HG02970 (cell line): ENCODE measurements around the gene CNTN6.

Experiments
- ATAC-seq: cut with Tn5 transposase; IDR thresholded peaks from one replicate; pipeline ENCODE4 v1.9.1; 2021; ENCODE audit warnings: mild to moderate bottlenecking, moderate library complexity, moderate number of reproducible peaks; ENCODE audit not compliant: unreplicated experiment, low FRiP score

CNTN6 gene

DNA sequence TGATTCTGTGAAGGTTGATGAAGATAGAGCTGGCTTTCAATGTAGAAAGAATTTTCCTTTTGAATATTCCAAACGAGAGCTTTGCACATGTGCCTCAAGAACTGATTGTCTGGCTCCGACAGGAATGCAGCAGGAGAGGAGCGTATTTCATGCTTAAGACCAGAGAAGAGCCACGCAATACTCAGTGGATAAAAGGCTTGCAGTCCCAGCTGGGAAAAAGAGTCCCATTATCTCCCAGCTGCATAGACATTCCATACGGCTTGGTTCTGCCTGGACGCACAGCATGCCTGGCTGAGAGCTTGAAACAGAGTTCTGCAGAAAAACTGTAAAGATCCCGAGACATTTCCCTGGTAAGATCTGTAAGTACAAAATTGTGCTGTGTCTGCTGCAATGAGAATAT is at the start of gene CNTN6:
CNTN6 (plus strand) TSS at position 254 of the 400 bp plus-strand sequence. CDS start 54,985 bp downstream, outside the sequence.
- no peak for ATAC-seq

DNA sequence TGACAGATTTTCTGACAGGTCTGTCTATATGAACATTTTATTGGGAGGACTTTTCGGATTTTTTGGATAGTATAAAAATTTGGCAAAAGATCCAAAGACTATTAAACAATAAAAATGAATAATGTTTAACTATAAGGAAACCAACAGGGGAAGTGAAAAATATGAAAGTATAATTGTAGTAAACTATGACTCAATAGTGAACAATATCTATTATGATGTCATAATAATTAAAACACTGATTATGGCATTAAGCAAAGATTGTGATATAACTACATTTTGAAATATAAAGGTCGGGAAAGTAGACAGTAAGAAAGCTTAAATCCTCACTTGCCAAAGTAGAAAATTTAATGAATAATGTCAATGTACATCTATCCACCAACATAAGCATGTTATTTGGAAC is 44.3 kb upstream of the CNTN6 start:
- no peak for ATAC-seq

DNA sequence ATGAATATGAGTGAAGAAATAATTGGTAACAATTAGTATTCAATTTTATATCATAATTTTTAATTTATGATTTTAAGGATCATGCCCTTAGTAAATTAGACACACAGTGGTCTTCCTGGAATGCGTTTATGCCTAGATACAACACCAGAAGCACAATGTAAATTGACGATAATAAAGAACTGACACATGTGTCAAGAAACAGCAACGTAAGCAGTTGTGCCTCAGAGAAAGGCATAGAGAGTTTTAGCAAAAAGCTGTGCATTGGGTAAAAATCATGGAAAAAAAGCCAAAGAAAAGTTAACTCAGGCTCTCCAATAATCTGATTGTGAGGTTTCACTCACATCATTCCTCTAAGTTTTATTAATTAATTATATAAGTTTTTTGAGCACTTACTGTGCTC is 37.0 kb upstream of the CNTN6 start:
- ATAC-seq: no peak

DNA sequence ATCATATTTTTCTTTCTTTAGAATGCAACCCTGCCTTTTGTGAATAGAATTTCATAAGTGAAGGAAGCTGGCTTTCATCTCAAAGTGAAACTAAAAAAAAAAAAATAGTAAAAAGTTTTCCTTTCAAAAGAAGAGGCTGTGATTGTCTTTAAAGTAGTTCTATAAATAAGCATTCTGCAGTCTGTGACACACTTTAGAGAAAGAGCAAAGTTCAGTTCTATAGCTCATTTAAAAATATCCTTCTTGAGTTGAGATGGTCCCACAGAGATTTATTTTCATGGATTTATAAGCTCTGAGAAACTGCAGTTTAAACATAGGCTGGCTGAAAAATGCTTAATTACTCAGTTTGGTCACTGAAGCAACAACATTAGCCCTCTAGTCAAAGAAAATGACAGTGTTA is 36.1 kb upstream of the CNTN6 start:
- no peak for ATAC-seq

DNA sequence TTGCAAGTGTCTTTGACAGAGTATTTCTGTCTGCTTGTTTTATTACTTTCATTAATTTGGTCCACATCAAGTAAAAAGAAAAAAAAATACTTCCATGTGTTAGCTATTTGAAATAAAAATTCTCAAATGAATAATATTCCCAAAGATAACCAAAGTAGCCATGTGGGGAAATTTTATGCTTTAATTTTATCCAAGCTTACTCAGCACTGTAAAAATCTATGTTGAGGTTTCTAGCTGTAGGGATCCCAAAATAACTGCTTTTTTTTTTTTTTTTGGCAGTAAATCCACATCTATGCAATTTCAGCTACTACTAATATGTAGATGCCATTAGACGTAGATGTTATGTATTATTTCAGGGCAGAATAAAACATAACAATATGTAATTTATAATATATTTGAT is 35.4 kb upstream of the CNTN6 start:
- ATAC-seq: no peak

DNA sequence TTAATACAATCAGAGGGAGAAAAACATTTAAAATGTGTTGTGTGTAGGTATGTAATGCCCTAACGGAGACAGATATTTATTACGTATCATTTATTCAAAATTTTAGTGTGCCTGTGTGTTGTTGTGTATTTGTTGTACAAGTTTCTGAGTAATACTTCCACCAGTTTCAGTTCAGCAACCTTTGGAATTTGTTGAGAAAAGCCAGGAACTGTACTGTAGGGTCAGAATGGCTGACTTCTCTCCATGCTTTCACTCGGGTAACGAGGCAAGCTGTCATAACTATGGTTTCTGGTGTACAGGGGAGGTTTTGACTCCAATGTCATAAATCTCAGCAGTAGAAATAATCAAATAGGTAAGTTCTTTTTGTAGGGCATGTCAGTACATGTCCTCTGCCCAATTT is 23.8 kb upstream of the CNTN6 start:
- no peak for ATAC-seq

DNA sequence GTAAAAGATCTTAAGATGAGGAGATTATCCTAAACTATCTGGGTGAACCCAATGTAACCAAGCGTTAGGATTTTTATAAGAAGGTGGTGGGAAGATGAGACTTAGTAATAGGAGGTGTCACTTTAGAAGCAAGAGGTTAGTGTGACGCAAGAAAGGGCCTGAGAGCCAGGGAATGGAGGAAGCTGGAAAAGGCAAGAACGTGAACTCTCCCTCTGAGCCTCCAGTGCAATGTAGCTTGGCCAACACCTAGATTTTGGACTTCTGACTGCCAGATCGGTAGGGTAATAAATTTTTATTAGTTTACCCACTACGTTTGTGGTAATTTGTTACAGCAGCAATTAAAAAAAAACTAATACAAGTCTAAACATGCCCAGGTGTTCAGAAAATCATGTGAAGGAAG is 20.8 kb upstream of the CNTN6 start:
- no peak for ATAC-seq

DNA sequence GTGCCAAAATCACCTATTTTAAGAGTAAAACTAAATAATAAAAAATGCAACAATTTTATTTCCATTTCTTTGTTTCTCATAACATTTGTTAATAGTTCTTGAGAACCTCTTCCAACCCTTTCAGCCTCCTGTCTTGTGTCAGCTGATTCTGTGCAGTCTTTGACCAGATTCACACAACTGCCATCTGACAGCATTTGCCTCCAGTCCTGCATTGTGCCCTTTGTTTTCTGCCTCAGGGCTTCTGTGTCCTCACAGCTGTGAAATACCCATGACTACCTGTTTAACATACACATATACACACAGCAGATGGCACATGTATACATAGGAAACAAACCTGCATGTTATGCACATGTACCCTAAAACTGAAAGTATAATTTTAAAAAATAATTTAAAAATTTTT is 13.2 kb upstream of the CNTN6 start:
- ATAC-seq: no peak

DNA sequence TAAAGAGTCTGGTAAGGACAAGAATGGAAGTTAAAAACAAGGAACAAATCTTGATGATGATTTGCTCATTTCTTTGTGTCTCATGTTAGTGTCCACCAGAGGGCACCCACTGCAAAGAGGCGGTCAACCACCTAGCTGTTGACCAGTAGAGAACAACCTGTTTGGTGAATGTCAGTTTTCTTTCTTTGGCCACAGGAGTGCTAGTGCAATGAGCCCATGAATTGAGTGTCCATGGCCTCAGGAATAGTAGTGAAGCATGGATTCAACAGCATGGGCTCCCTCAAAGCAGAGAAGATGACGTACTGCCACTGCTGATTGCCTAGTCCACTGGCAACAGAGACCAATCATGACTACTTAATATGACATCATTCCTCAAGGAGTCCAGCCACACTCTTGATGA is 10.7 kb upstream of the CNTN6 start:
- ATAC-seq: no peak

DNA sequence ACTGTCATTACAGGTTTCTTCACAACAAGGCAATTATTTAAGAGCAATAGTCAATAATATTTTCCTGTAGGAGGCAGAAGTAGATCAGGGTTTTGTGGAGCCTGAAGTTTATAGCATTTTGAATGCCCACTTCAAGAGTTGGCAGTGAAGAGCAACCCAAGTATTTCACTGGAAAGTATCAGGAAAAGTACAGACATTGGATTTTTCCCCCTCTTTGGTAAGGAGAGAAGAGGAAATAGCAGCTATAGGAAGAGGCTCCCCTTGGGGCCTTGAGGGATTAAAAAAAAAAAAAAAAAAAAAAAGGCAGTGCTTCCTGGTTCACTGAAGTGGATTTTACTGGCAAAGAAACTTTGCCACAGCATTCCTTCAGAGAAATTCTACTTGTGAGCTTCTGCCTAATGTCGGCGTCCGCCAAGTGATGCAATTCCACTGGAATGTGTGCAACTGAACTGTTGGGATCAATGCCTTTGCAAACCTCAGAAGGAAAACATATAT is 5.7 kb upstream of the CNTN6 start:
- no peak for ATAC-seq

DNA sequence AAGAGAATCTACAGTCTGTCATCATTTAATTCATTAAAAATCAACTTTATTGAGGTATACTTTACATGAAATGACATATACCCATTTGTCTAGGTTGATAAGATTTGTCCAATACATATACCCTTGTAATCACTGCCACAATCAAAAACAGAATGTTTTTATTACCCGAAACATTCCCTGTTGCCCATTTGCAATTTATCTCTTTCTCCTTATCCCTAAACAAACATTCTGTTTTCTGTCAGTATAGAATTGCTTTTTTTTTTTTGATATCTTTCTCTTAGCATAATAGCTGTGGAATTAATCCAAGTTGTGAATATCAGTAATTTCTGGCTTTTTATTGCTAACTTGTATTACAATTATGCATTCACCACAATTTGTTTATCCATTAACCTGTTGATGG is 4.3 kb upstream of the CNTN6 start:
- ATAC-seq: no peak

DNA sequence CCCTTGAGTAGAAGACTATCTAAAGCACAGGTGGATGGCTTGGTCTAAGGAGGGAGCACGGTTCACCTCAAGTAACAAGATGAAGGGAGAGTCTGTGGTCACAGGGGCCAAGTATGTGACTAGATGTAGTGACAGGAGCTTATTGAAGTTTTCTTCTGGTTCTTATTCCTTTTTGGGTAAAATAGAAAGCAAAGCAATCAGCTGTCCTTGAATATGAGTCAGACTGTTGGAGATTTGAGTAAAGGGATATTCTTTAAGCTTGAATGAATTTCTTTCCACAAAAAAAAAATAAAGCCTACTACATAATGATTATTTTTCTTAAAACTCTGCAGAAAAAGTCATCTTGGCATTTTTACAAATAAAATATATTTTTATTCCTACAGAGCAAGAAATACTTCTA is 1.5 kb upstream of the CNTN6 start:
- no peak for ATAC-seq

DNA sequence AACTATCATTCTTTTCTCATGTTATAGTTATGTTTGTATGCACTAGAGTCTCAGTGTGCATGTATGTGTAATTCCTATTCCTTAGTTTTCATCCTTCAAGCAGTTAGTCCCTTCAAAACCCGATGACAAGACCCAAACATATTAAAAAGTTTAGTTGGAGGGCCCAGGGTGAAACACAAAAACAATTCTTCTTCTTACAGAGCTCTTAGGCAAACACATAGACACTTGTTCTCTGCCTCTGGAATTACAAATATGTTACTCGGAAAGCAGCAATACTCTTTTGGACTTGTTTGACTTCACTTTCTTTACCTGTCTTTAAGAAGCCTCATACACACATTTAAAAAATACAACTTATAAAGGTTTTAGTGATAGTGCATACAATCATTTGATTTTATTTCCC is 763 bp upstream of the CNTN6 start:
- ATAC-seq: no peak

DNA sequence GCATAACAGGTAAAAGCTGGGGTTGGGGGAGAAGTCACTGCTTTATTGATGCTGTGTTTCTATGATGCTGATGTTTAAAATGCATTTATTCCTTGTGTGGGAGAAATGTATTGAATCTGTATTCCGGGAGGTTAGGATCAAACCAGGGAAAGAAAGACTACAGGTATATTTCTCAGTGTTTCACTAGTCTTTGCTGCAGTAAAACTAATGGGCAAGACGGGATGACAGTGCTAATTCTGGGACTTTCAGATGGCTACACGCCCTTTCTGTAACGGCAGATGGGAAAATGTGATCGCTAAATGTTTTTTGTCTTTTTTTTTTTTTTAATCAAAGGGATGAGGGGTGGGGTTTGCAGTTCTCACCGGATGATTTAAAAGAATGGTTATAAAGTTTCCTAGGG is 393 bp downstream of the CNTN6 start:
- no peak for ATAC-seq

DNA sequence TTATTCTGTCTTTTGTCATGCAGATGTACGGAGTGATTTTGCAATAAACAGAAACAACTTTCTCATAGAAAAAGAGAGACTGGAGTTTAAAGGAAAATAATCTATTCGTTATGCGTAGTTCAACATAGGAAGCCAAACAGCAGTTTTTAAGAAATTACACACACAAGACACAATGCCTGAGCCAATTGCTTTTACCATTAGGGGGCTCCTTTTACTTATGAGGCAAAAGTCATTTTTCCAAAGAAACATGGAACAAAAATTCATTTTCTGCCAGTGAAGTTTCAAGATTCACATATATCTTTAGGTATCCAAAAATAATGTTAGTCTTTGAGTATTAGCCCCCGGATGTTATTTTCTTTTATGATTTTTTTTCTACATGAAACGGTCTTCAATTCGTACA is 10.7 kb downstream of the CNTN6 start:
- no peak for ATAC-seq

DNA sequence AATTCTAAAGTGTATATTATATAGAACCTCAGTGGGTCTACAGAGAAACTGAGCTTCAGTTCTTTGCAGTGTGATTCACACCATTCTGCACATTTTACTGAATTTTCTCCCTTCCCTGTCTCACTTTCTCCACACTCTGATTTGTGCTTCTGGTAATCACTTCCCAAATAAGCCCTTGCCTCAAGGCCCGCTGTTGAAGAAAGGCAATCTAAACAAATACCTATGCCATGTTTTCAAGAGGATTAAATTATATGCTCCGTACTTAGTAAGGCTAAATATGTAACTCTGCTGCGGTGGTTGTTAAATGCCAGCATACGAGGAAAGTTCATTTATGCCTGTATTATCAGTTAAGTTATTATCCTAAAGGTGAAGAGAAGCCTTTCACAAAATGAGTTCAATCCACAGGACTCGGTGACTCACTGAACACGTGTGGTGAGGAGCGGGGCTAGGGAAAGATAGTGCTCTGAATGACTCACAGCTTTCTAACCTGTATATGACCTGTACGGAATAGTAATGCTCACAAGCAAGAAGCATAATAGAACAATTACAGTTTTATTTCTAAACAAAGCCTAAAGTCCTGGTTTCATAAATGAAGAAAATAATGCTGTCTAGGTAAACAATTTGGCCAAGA is 25.1 kb downstream of the CNTN6 start:
- no peak for ATAC-seq

DNA sequence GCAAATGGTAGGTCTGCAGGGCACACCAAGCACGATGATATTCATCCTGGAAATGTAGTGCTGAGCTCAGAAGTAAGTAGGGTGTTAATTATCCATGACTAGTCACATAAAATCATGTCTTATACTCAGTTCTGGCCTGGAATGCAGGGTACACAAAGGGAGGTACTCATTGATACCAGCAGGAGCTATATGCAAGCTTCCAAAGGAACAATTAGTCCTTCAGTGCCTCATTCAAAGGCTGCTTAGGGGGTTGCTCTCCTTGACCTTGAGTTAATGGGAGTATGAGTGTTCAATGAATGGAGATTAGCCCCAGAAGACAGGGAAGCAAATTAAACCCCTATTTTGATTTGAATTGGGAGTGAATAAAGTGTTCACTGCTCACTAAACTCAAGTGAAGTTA is 38.3 kb downstream of the CNTN6 start:
- no peak for ATAC-seq

DNA sequence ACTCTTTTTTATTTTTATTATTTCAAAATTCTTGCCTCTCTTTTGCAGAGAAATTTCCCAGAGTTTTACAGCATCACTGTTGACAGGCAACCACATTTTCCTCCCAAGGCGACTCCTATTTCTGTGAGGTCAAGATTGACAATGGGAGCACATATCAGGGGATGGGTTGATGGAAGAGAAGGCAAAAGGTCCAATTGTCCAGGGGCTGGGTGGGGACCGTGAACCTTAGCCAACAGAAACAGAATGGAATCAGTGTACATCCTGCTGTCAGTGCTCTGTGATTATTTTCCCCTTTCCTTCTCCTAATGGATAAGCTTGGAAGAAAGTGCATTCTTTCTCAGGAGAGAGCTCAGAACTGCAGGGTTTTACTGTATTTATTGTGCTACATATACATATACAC is 42.4 kb downstream of the CNTN6 start:
- no peak for ATAC-seq

DNA sequence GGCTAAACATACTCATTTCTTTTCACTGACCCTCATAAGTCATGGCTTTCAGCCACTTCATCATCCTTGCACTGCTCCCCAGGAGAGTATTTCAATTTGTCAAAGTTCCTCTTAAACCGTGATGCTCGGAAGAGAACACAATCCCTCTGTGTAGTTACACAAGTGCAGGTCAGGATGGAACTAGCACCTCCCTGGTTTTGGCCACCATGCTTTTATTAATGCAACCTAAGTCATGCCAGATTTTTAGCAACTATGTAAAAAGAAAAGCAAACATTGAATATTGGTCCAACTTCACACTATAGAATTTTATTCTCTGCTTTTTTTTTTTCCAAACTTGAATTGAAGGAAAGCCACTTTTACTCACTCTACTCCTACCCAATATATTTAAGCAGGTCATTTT is 45.2 kb downstream of the CNTN6 start:
- ATAC-seq: no peak

DNA sequence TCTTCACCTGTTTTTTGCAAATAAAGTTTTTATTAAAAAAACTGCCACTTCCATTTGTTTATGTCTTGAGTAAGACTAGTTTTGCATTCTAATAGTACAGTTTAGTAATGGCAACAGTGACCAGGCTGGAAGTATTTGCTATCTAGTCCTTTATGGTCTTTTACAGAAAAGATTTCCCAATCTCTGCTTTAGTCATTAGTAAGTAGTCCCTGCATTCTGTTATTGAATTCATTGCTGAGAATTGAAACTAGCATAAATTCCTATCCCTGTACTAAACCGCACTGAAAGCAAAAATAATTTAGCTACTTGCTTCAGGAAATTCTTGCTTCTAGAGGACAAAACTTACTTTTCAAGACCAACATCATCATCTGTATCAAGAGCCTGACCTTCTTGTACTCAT is 46.2 kb downstream of the CNTN6 start:
- ATAC-seq: no peak

DNA sequence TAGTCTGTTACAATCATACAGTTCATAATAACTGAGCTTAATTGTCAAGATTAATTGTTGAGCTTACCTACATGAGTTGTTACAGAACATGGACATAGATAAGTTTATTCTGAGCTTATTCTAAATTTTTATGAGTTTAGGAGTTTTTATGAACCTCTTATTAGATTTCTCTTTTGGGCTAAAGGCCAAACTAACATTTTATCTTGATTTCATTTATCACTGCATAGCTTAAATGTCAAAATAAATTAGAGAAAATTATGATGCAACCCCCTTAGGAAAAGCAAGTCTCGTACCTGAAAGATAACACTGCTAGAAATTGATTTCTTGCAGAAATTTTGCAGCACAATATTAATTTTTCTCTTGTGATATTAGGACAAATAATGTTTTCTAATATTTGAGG is 54.5 kb downstream of the CNTN6 start:
- ATAC-seq: no peak

DNA sequence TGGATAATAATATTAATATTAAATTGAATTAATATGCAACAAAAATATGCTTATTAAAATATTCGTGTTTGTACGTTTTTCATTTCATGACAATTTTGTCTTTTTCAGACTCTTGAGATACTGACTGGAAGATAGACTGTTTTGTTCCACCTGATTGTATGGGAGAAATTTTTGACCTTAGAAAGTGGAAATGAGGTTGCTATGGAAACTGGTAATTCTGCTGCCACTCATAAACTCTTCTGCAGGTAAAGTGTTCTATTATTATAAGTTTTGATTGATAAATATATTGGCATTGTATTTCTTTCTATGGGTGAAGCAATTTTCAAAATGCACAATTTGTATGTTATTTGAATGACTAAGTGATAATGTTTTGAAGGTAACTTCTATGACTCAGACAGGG is 55.0 kb downstream of the CNTN6 start:
- no peak for ATAC-seq

DNA sequence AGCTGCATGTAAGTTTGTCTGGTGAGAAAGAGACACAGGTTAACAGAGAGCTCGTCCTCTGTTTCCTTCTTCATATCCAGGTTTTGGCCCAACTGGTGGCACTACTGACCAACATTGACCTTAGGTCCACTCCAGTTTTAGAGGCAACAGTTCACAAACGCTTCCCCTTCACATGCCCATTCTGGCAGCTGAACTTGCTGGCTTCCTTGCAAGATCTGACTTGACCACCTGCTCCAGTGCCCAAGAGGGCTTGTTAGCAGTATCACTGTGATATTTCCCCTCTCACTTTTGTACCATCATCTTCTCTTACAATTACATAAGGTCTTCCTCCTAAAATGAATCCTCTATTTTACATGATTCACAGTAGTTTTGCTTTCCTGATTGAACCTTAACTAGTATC is 71.3 kb downstream of the CNTN6 start:
- no peak for ATAC-seq
